K562 (cell line): ENCODE results near the gene SLC13A3. TPM values are rescaled to one million over a fixed set of nuclear protein-coding genes. Genes with fewer than 3 reads are reported as not detected.

Experiments used
- ATF7 ChIP-seq: fragments of 450-650 bp; IDR thresholded peaks from 2 replicates; pipeline ENCODE4 v1.7.1; 2014; ENCODE audit warnings: mild to moderate bottlenecking, moderate library complexity
- GTF2A2 ChIP-seq: IDR thresholded peaks from 2 replicates; pipeline ENCODE4 v1.6.1; 2016; ENCODE audit warnings: mild to moderate bottlenecking, missing genetic modification characterization, missing compliant biosample characterization
- MEIS2 ChIP-seq: fragments of 450-650 bp; IDR thresholded peaks from 2 replicates; pipeline ENCODE4 v1.6.1; 2014; ENCODE audit warnings: mild to moderate bottlenecking; ENCODE audit not compliant: partially characterized antibody
- MTA3 ChIP-seq: fragments of 450-650 bp; formaldehyde crosslinking; IDR thresholded peaks from 2 replicates; pipeline ENCODE4 v1.6.1; 2017; ENCODE audit warnings: mild to moderate bottlenecking, borderline replicate concordance
- NR1H2 ChIP-seq: sonication (generic); formaldehyde crosslinking; IDR thresholded peaks from 2 replicates; pipeline ENCODE4 v1.4.0; 2020; ENCODE audit warnings: mild to moderate bottlenecking, missing genetic modification reagents
- PCBP2 ChIP-seq: fragments of 200-400 bp; formaldehyde crosslinking; IDR thresholded peaks from 2 replicates; pipeline ENCODE4 v1.6.1; 2018; ENCODE audit warnings: low read length, low read depth, mild to moderate bottlenecking, moderate library complexity; ENCODE audit not compliant: poor library complexity, severe bottlenecking
- POLR2B ChIP-seq: fragments of 450-650 bp; IDR thresholded peaks from 2 replicates; pipeline ENCODE4 v1.6.1; 2018; ENCODE audit warnings: low read depth; ENCODE audit not compliant: partially characterized antibody
- POLR3G ChIP-seq: IDR thresholded peaks from 2 replicates; pipeline ENCODE4 v1.6.1; 2011; ENCODE audit not compliant: insufficient read length, insufficient replicate concordance; ENCODE audit errors: extremely low read depth
- PRPF4 ChIP-seq: fragments of 200-400 bp; formaldehyde crosslinking; IDR thresholded peaks from one replicate; pipeline ENCODE4 v1.6.1; 2017; ENCODE audit warnings: low read length, low read depth, mild to moderate bottlenecking; ENCODE audit not compliant: insufficient read depth, poor library complexity, severe bottlenecking
- TCFL5 ChIP-seq: fragments of 250-450 bp; sonication (Bioruptor Pico); conservative IDR thresholded peaks from 2 replicates; pipeline ENCODE4 v1.6.1; 2021; ENCODE audit warnings: mild to moderate bottlenecking, moderate library complexity, matching md5 sums
- XRCC4 ChIP-seq: IDR thresholded peaks from one replicate; pipeline ENCODE4 v1.6.1; 2011; ENCODE audit not compliant: insufficient read depth, insufficient read length; ENCODE audit errors: extremely low read depth
- ZBED1 ChIP-seq: IDR thresholded peaks from 2 replicates; pipeline ENCODE4 v1.6.1; 2014
- ZFP30 ChIP-seq: fragments of 250-450 bp; sonication (Bioruptor Pico); IDR thresholded peaks from 2 replicates; pipeline ENCODE4 v1.8.0; 2022; ENCODE audit warnings: moderate library complexity, mild to moderate bottlenecking, inconsistent platforms, borderline replicate concordance
- ZFPM2 ChIP-seq: fragments of 250-450 bp; sonication (Bioruptor Pico); IDR thresholded peaks from 2 replicates; pipeline ENCODE4 v1.5.1; 2022; ENCODE audit warnings: mild to moderate bottlenecking
- ZNF143 ChIP-seq: sonication (generic); formaldehyde crosslinking; IDR thresholded peaks from 2 replicates; pipeline ENCODE4 v1.9.0; 2022; ENCODE audit warnings: mild to moderate bottlenecking, missing genetic modification reagents
- ZNF586 ChIP-seq: fragments of 450-650 bp; formaldehyde crosslinking; conservative IDR thresholded peaks from 2 replicates; pipeline ENCODE4 v1.4.0; 2020; ENCODE audit warnings: mild to moderate bottlenecking, moderate library complexity
- ZNF785 ChIP-seq: fragments of 250-450 bp; sonication (Bioruptor Pico); IDR thresholded peaks from 2 replicates; pipeline ENCODE4 v1.4.0; 2020; ENCODE audit warnings: mild to moderate bottlenecking
- polyA plus RNA-seq, 8 experiments: library from polyadenylated mRNA; depleted of rRNA in 4 of 8; stranded (reverse) in 5 of 8; unstranded in 3 of 8; fragments of >200 nt; fragmentation: Nextera tagmentation in 2 of 8; fragmentation: Illumina TruSeq in 1 of 8; extraction: Ambion mirVana in 2 of 8; extraction: Trizol in 1 of 8; gene quantifications; 2 replicates each; pipeline versions ENCODE4 v1.2.1 to v1.2.3, GENCODE V29; 2011 to 2014; ENCODE audit warnings: inconsistent platforms in 1 of 8, missing spikeins in 1 of 8
- total RNA-seq, 7 experiments: library from RNA; depleted of rRNA in 6 of 7; stranded (reverse); fragments of >200 nt in 6 of 7; fragmentation: Illumina TruSeq in 2 of 7; extraction: Trizol in 2 of 7; gene quantifications; 2 replicates each; pipeline versions ENCODE4 v1.2.1 to v1.2.3, GENCODE V29; 2011 to 2021; ENCODE audit warnings: low replicate concordance in 1 of 7
- TF ChIP-seq, protein P1 (sequence below): IDR thresholded peaks from 2 replicates; pipeline ENCODE4 v1.6.1; 2016; ENCODE audit warnings: missing genetic modification characterization, missing compliant biosample characterization
- TF ChIP-seq, protein P2 (sequence below), 3 experiments: fragments of 200-800 bp in 1 of 3; sonication (Bioruptor generic) in 1 of 3; sonication (generic) in 1 of 3; formaldehyde crosslinking in 1 of 3; IDR thresholded peaks; 2 replicates each; pipeline versions ENCODE4 v1.6.1 to v1.8.0; 2016 to 2022; ENCODE audit warnings: mild to moderate bottlenecking in 2 of 3, missing compliant biosample characterization in 2 of 3, missing genetic modification characterization in 2 of 3, missing genetic modification reagents in 1 of 3
- TF ChIP-seq, protein P3 (sequence below): sonication (generic); formaldehyde crosslinking; IDR thresholded peaks from 2 replicates; pipeline ENCODE4 v1.8.0; 2022; ENCODE audit warnings: missing genetic modification reagents, mild to moderate bottlenecking, moderate library complexity, borderline replicate concordance
- TF ChIP-seq, protein P4 (sequence below): fragments of 250-450 bp; sonication (Bioruptor Pico); IDR thresholded peaks from 2 replicates; pipeline ENCODE4 v1.5.0; 2021
- TF ChIP-seq, protein P5 (sequence below): fragments of 250-450 bp; sonication (Bioruptor Pico); IDR thresholded peaks from 2 replicates; pipeline ENCODE4 v1.8.0; 2021; ENCODE audit warnings: borderline replicate concordance, mild to moderate bottlenecking, moderate library complexity; ENCODE audit not compliant: poor library complexity, severe bottlenecking

SLC13A3 gene
- total and polyA plus RNA-seq, 9 of the 15 experiments (the other 6 are each of a cell fraction or from before 2014, with no cell fraction given): 5.5 to 16.4 (median 8.5) TPM

DNA sequence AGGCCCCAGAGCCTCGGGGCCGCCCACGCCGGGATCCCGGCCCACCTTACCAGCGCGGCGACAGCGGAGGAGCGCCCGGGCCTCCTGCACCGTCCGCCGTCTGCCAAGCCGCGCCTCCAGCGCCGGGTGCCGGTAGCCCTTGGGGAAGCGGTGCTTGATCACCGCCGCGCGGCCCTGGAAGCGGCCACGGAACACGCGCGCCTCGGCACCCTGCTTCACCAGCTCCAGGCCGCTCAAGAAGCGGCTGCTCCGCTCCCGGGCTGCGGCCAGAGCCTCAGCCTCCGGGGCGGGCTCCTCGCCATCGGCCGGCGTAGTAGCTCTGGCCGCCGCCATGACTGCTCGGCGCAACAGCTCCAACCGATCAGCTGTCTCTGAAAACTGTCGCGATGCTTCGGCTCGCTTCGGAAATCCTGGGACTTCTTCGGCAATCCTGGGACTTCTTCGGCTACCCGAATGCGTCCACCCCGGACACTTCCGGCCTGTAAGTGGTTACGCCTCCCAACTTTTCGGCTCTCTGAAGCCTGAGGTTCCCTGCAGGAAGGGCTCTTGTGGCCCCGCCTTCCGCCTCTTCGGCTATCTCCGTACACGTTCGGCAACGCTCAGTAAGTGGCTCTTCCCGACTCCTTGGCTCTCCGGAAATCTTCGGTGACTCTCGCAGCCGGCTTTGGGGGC, 38.0 kb upstream of the SLC13A3 start, which contains the start of gene TP53RK (continued):
- TF ChIP-seq, protein P1, sequence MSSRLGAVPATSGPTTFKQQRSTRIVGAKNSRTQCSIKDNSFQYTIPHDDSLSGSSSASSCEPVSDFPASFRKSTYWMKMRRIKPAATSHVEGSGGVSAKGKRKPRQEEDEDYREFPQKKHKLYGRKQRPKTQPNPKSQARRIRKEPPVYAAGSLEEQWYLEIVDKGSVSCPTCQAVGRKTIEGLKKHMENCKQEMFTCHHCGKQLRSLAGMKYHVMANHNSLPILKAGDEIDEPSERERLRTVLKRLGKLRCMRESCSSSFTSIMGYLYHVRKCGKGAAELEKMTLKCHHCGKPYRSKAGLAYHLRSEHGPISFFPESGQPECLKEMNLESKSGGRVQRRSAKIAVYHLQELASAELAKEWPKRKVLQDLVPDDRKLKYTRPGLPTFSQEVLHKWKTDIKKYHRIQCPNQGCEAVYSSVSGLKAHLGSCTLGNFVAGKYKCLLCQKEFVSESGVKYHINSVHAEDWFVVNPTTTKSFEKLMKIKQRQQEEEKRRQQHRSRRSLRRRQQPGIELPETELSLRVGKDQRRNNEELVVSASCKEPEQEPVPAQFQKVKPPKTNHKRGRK: no peak
- no peak; the same call in 1 of the 2 replicates for TF ChIP-seq ZNF143
- TF ChIP-seq NR1H2: no peak
- no peak for TF ChIP-seq TCFL5 (CRISPR knock-in tag)
- no peak for TF ChIP-seq ZNF785 (CRISPR knock-in tag)
- peak; percentile 42 for TF ChIP-seq MEIS2
- TF ChIP-seq GTF2A2 (tag): no peak
- no peak for TF ChIP-seq POLR3G
- TF ChIP-seq ZFPM2 (CRISPR knock-in tag): no peak
- TF ChIP-seq PRPF4: no peak
- no peak for TF ChIP-seq ZNF586 (CRISPR knock-in tag)
- TF ChIP-seq ZFP30: no peak
- TF ChIP-seq, protein P2, sequence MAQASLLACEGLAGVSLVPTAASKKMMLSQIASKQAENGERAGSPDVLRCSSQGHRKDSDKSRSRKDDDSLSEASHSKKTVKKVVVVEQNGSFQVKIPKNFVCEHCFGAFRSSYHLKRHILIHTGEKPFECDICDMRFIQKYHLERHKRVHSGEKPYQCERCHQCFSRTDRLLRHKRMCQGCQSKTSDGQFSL (CRISPR knock-in tag; IDR thresholded peaks at IDR 0.05): no peak
- TF ChIP-seq, protein P2 (tag; IDR thresholded peaks at IDR 0.05): no peak
- TF ChIP-seq, protein P3, sequence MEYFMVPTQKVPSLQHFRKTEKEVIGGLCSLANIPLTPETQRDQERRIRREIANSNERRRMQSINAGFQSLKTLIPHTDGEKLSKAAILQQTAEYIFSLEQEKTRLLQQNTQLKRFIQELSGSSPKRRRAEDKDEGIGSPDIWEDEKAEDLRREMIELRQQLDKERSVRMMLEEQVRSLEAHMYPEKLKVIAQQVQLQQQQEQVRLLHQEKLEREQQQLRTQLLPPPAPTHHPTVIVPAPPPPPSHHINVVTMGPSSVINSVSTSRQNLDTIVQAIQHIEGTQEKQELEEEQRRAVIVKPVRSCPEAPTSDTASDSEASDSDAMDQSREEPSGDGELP (CRISPR knock-in tag): peak; percentile 100
- TF ChIP-seq, protein P4, sequence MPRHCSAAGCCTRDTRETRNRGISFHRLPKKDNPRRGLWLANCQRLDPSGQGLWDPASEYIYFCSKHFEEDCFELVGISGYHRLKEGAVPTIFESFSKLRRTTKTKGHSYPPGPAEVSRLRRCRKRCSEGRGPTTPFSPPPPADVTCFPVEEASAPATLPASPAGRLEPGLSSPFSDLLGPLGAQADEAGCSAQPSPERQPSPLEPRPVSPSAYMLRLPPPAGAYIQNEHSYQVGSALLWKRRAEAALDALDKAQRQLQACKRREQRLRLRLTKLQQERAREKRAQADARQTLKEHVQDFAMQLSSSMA (CRISPR knock-in tag): peak; percentile 71; the same call in 1 of the 2 replicates
- TF ChIP-seq PCBP2: no peak
- peak; percentile 78; the same call in 1 of the 2 replicates for TF ChIP-seq ATF7
- TF ChIP-seq MTA3: peak; percentile 63; the same call in 1 of the 2 replicates
- no peak for TF ChIP-seq ZBED1
- TF ChIP-seq XRCC4: no peak
- TF ChIP-seq POLR2B: peak; percentile 52
- TF ChIP-seq, protein P5, sequence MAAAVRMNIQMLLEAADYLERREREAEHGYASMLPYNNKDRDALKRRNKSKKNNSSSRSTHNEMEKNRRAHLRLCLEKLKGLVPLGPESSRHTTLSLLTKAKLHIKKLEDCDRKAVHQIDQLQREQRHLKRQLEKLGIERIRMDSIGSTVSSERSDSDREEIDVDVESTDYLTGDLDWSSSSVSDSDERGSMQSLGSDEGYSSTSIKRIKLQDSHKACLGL (CRISPR knock-in tag): no peak
